Measurements from ENCODE around the gene MINDY1.

MINDY1 gene, protein sequence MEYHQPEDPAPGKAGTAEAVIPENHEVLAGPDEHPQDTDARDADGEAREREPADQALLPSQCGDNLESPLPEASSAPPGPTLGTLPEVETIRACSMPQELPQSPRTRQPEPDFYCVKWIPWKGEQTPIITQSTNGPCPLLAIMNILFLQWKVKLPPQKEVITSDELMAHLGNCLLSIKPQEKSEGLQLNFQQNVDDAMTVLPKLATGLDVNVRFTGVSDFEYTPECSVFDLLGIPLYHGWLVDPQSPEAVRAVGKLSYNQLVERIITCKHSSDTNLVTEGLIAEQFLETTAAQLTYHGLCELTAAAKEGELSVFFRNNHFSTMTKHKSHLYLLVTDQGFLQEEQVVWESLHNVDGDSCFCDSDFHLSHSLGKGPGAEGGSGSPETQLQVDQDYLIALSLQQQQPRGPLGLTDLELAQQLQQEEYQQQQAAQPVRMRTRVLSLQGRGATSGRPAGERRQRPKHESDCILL

GRCh38 chr1:151006327-151007052 lies at the start of gene MINDY1:
MINDY1 (minus strand) TSS chr1:151006902; CDS start chr1:151002617, 4,285 bp downstream.
- DNase-seq: peak in 48 of 51 donors; percentile 20 to 89 (median 65)

GRCh38 chr1:151056149-151056548 lies 49.4 kb upstream of the MINDY1 start:
- no peak for DNase-seq

DNA sequence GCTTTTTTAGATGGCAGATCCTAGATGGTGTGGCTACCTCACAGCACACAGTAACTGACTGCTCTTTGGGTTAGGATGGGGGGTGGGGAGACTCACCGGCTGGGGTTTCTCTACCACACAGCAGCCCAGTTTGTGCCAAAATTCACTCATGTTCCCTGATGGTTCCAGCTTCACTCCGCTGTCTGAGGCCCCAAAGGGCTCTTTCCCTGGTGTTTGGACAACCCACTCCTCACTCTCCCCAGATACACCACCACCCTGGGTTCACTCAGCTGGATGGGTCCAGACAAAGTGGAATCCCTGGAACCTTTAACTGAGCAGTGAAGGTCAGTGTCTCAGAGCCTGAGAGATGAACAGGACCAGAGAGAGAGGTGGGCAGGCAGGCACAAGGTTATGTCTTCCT lies 48.9 kb upstream of the MINDY1 start:
- no peak for DNase-seq

DNA sequence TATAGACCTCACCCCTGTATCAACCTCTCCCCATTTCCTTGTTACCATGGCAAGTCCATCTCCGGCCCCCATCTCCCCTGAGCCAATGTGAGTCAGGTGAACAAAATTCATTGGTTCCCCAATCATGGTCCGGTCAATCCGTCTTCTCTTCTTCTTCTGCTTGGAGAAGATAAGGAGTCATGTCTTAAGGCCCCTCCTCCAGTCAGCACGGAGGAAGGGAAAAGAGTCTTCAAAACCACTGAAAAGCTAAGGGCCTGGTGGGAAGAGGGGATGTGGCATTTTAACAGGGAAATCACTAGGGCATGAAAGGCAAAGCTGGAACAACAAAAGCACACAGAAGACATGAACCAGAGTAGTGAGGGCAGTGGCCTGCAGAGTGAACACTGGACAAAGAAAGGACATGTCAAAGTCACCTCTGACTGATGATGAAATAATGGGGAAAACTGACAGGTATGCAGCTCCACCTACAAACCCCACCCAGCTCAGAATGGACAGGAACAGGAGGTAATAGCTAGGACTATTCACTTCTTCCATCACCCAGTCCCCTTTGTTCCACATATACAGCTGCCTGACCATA lies 48.4 kb upstream of the MINDY1 start:
- DNase-seq: no peak

GRCh38 chr1:151051356-151052009 lies 44.8 kb upstream of the MINDY1 start:
- no peak for DNase-seq

GRCh38 chr1:151050051-151050688 lies 43.5 kb upstream of the MINDY1 start:
- no peak for DNase-seq

GRCh38 chr1:151049458-151049857 lies 42.8 kb upstream of the MINDY1 start:
- no peak for DNase-seq

- no peak for DNase-seq
Measured at GRCh38 chr1:151048645-151049032, 41.9 kb upstream of the MINDY1 start.

DNA sequence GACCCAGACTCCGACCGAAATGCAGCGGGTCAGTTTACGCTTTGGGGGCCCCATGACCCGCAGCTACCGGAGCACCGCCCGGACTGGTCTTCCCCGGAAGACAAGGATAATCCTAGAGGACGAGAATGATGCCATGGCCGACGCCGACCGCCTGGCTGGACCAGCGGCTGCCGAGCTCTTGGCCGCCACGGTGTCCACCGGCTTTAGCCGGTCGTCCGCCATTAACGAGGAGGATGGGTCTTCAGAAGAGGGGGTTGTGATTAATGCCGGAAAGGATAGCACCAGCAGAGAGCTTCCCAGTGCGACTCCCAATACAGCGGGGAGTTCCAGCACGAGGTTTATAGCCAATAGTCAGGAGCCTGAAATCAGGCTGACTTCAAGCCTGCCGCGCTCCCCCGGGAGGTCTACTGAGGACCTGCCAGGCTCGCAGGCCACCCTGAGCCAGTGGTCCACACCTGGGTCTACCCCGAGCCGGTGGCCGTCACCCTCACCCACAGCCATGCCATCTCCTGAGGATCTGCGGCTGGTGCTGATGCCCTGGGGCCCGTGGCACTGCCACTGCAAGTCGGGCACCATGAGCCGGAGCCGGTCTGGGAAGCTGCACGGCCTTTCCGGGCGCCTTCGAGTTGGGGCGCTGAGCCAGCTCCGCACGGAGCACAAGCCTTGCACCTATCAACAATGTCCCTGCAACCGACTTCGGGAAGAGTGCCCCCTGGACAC lies 41.4 kb upstream of the MINDY1 start:
- peak in 50 of 51 donors; percentile 23 to 81 (median 59) for DNase-seq

- DNase-seq: peak in 50 of 51 donors; percentile 13 to 84 (median 66)
Measured at GRCh38 chr1:151047591-151047924, 40.9 kb upstream of the MINDY1 start, which contains the start of gene C1orf56. C1orf56 (plus strand) TSS chr1:151047751; CDS start chr1:151047848, 97 bp downstream.

GRCh38 chr1:151043163-151043562 lies 36.5 kb upstream of the MINDY1 start:
- DNase-seq: no peak

- no peak for DNase-seq
Measured at GRCh38 chr1:151039521-151039920, 32.8 kb upstream of the MINDY1 start.

GRCh38 chr1:151037032-151037431 lies 30.3 kb upstream of the MINDY1 start:
- DNase-seq: no peak

DNA sequence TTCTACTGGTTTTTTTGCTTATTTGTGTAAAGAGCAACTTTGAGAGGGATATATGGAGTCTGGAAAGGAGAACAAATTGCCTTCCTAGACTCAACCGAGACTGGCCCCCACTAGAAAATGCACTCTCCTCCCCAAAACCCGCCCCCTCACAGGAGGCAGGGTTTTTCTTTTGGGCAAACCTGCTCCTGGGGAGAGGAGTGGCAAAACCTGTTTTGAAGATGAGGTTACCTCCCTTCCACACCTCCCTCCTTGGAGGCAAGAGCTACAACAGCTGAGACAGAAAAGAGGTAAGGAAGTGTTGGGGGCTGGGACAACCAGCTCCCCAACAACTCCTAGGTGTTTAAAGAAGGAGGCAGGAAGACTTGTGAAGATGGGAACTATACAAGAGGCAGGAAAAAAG lies 29.7 kb upstream of the MINDY1 start, which contains the start of gene BNIPL:
BNIPL (plus strand) TSS at position 231 of the 400 bp plus-strand sequence; CDS start at position 371, 140 bp downstream.
- no peak for DNase-seq

GRCh38 chr1:151035167-151035566 lies 28.5 kb upstream of the MINDY1 start:
- DNase-seq: no peak

DNA sequence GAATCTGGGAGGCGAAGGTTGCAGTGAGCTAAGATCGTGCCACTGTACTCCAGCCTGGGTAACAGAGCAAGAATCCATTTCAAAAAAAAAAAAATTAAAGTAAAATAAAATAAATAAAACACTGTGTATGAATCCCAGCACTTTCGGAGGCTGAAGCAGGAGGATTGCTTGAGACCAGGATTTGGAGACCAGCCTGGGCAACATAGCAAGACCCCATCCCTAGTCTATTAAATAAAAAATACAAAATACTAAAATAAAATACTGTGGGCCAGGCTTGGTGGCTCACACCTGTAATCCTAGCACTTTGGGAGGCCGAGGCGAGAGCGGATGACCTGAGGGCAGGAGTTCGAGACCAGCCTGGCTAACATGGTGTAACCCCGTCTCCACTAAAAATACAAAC lies 25.5 kb upstream of the MINDY1 start:
- DNase-seq: no peak

DNA sequence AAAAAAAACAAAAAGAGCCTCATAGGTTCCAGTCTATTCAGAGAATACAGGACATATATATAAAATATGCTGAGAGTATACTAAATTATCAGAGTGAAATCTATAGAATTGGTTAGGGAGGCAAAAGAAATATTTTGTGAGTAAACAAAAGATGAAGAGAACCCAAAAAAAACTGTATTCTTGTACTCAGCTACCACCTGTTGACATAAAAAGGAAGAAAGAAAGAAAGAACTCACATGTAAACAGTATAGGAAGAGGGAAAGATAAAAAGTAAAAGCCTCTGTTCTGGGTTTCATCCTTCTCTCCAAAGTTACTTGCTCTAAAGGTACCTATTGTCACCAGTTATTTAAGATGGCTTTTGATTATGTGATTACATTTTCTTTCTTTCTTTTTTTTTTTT lies 19.8 kb upstream of the MINDY1 start:
- DNase-seq: no peak

GRCh38 chr1:151024540-151025146 lies 17.9 kb upstream of the MINDY1 start:
- DNase-seq: peak in 48 of 51 donors; percentile 6 to 83 (median 55)

- DNase-seq: no peak
Measured at GRCh38 chr1:151013518-151013917, 6.8 kb upstream of the MINDY1 start.

Data from hypothalamus (tissue), 51 donors.